ENCODE measurements around the gene GGACT.

DNA sequence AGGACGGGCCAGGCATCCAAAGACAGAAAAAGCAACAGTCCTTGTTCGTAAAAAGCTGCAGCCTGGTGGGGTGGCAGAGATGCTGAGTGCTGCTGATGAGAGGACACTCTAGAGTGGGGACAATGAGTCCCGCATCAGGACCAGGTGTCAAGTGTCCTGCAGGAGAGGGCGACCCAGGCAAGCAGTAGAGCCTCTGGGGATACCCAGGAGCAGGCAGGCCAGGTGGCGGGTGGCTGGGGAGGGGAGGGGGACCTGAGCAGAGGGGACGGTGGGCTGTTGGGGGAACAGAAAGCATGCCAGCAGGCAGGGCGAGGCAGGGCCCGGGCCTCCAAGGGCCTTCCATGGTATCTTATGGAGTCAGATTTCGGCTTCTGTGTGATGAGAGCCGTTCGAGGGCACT lies 35.8 kb downstream of the GGACT start:
- TF ChIP-seq CTCF (IDR thresholded peaks at IDR 0.05; ENCODE audit: low read length) (no peak), EZH2 (optimal IDR thresholded peaks at IDR 0.05; ENCODE audit: low read depth, low read length) (no peak), EZH2phosphoT487 (IDR thresholded peaks at IDR 0.05; ENCODE audit: low read length) (no peak)

Measured in MM.1S (cell line).